Endothelial cell of umbilical vein (primary cell): ENCODE data around the gene ANKS6. TPM values are rescaled to one million over a fixed set of nuclear protein-coding genes. Genes with fewer than 3 reads are reported as not detected.

Experiments
- BruUV-seq: library from RNA; stranded (reverse); fragments of 400-500 nt; replicated peaks from 2 replicates; lab custom pipeline; 2021; lab: Mats Ljungman, UMichigan
- CTCF ChIA-PET: fragments of 300-600, 350-600 bp; sonication (Branson Sonifier 250); formaldehyde crosslinking; loops from one replicate; lab custom pipeline; 2021; ENCODE audit warnings: antibody characterized with exemption, inconsistent platforms; lab: Charles Lee
- POLR2A ChIA-PET: fragments of 300-600, 350-600 bp; sonication (Branson Sonifier 250); formaldehyde crosslinking; loops from one replicate; lab custom pipeline; 2021; ENCODE audit warnings: antibody characterized with exemption, inconsistent platforms; lab: Charles Lee
- DNase-seq: peaks from one replicate; pipeline ENCODE4 v3.0.0-alpha.2; 2011; ENCODE audit warnings: low read depth, low spot score
- FAIRE-seq: peaks from 2 replicates; lab custom pipeline; 2011; peaks lifted over from hg19 to GRCh38; lab: Jason Lieb, UNC
- H2AFZ ChIP-seq: 2 replicates; pipeline ENCODE4 v1.6.0; 2012; ENCODE audit warnings: low read depth, low read length, control low read depth, inconsistent platforms
- H3K27ac ChIP-seq: 2 replicates; pipeline ENCODE4 v1.5.1; 2011; ENCODE audit warnings: low read depth, mild to moderate bottlenecking, control low read depth, low read length, moderate library complexity; ENCODE audit not compliant: insufficient read depth
- H3K27me3 ChIP-seq, 2 experiments: 2 replicates each; pipeline versions ENCODE4 v1.6.0 to v1.6.1; 2011; ENCODE audit warnings: low read length in 2 of 2, mixed read lengths in 1 of 2; ENCODE audit not compliant: control insufficient read depth in 2 of 2, insufficient read depth in 2 of 2
- H3K36me3 ChIP-seq, 2 experiments: 2 replicates in 1 of 2; 3 replicates in 1 of 2; pipeline ENCODE4 v1.5.1; 2011; ENCODE audit warnings: low read length in 2 of 2, mild to moderate bottlenecking in 1 of 2, moderate library complexity in 1 of 2; ENCODE audit not compliant: control insufficient read depth in 2 of 2, insufficient read depth in 2 of 2; ENCODE audit errors: extremely low read depth in 1 of 2
- H3K4me1 ChIP-seq: 3 replicates; pipeline ENCODE4 v1.5.1; 2011; ENCODE audit warnings: mild to moderate bottlenecking, low read length; ENCODE audit not compliant: control insufficient read depth, insufficient read depth; ENCODE audit errors: extremely low read depth
- H3K4me2 ChIP-seq: 2 replicates; pipeline ENCODE4 v1.6.1; 2011; ENCODE audit warnings: low read length, control low read depth, mixed read lengths; ENCODE audit not compliant: insufficient read depth
- H3K4me3 ChIP-seq, 3 experiments: fragments of 200-600 bp in 1 of 3; sonication (generic), shearing (Covaris generic) in 1 of 3; replicated peaks in 1 of 3; 2 replicates each; pipeline ENCODE4 v1.5.1; 2011 to 2016; ENCODE audit warnings: control low read depth in 3 of 3, low read length in 3 of 3, mild to moderate bottlenecking in 2 of 3, inconsistent platforms in 1 of 3, low read depth in 1 of 3, moderate library complexity in 1 of 3; ENCODE audit not compliant: insufficient read depth in 1 of 3
- H3K79me2 ChIP-seq: 2 replicates; pipeline ENCODE4 v1.6.0; 2012; ENCODE audit warnings: low read length, inconsistent platforms; ENCODE audit not compliant: control insufficient read depth, insufficient read depth
- H3K9ac ChIP-seq: replicated peaks from 2 replicates; pipeline ENCODE3; 2011; ENCODE audit warnings: low read length, control low read depth; ENCODE audit not compliant: insufficient read depth; ENCODE audit errors: extremely low read depth
- H3K9me1 ChIP-seq: replicated peaks from 3 replicates; pipeline ENCODE4 v1.6.0; 2011; ENCODE audit warnings: mild to moderate bottlenecking, low read length; ENCODE audit not compliant: control insufficient read depth, insufficient read depth; ENCODE audit errors: extremely low read depth
- H3K9me3 ChIP-seq: replicated peaks from 2 replicates; pipeline ENCODE4 v1.5.1; 2012; ENCODE audit warnings: low read length, inconsistent platforms; ENCODE audit not compliant: control insufficient read depth, insufficient read depth
- H4K20me1 ChIP-seq: replicated peaks from 2 replicates; pipeline ENCODE3; 2011; ENCODE audit warnings: mild to moderate bottlenecking, low read length; ENCODE audit not compliant: control insufficient read depth, insufficient read depth; ENCODE audit errors: extremely low read depth
- EZH2 ChIP-seq: IDR thresholded peaks from 2 replicates; pipeline ENCODE4 v1.6.1; 2012; ENCODE audit warnings: borderline replicate concordance, low read depth, mild to moderate bottlenecking, moderate library complexity, low read length, inconsistent platforms; ENCODE audit not compliant: severe bottlenecking
- FOS ChIP-seq: IDR thresholded peaks from 2 replicates; pipeline ENCODE4 v1.6.1; 2011; ENCODE audit warnings: mild to moderate bottlenecking, low read length, moderate library complexity, borderline replicate concordance; ENCODE audit not compliant: insufficient read depth
- GATA2 ChIP-seq: IDR thresholded peaks from 2 replicates; pipeline ENCODE4 v1.7.0; 2011; ENCODE audit warnings: low read depth, mild to moderate bottlenecking, moderate library complexity, mixed read lengths, low read length; ENCODE audit not compliant: insufficient read length, insufficient read depth
- JUN ChIP-seq: IDR thresholded peaks from 2 replicates; pipeline ENCODE4 v1.6.1; 2011; ENCODE audit warnings: borderline replicate concordance, low read depth; ENCODE audit not compliant: insufficient read length, insufficient read depth
- MYC ChIP-seq: IDR thresholded peaks from one replicate; pipeline ENCODE4 v1.6.1; 2011; ENCODE audit warnings: mild to moderate bottlenecking, low read depth, low read length
- POLR2A ChIP-seq: IDR thresholded peaks from 2 replicates; pipeline ENCODE4 v1.6.1; 2012; ENCODE audit warnings: low read depth, mild to moderate bottlenecking, control low read depth, low read length
- POLR2AphosphoS5 ChIP-seq: IDR thresholded peaks from 2 replicates; pipeline ENCODE4 v1.6.1; 2012; ENCODE audit warnings: low read depth, mild to moderate bottlenecking, control low read depth, low read length, moderate library complexity; ENCODE audit not compliant: insufficient read depth
- dilution Hi-C: fragments of 300-500 bp; cut with MboI; formaldehyde crosslinking; loops from one replicate; pipeline ENCODE4 v1.15.0; 2019; ENCODE audit warnings: low sequenced_read_pairs; ENCODE audit not compliant: extremely low pct_ligation_motif_present
- intact Hi-C: fragments of 100-400 bp; cut with micrococcal nuclease; formaldehyde crosslinking; loops from one replicate; pipeline ENCODE4 v1.10.0; 2022
- polyA plus RNA-seq, 4 experiments: library from polyadenylated mRNA; depleted of rRNA in 3 of 4; stranded (reverse) in 3 of 4; unstranded in 1 of 4; fragments of >200 nt; gene quantifications; 2 replicates each; pipeline versions ENCODE4 v1.2.1 to v1.2.3, GENCODE V29; 2011 to 2012; ENCODE audit warnings: missing spikeins in 1 of 4
- total RNA-seq: library from RNA; stranded (reverse); gene quantifications from 2 replicates; pipeline ENCODE4 v1.2.3, GENCODE V29; 2021
- TF ChIP-seq, protein P1 (sequence below), 2 donors: IDR thresholded peaks; 1 replicate in 1 of 2; 2 replicates in 1 of 2; pipeline ENCODE4 v1.5.1; 2011; ENCODE audit warnings: low read length in 2 of 2, mild to moderate bottlenecking in 2 of 2, moderate library complexity in 2 of 2, control low read depth in 1 of 2, inconsistent platforms in 1 of 2, low read depth in 1 of 2; ENCODE audit not compliant: insufficient read depth in 1 of 2; ENCODE audit errors: extremely low read depth in 1 of 2
- TF ChIP-seq, protein P2 (sequence below): IDR thresholded peaks from 2 replicates; pipeline ENCODE4 v1.6.1; 2011; ENCODE audit not compliant: insufficient read depth, insufficient read length

The ANKS6 gene
- total and polyA plus RNA-seq, 2 donors (not counting 3 experiments of a cell fraction or from before 2014, with no cell fraction given) = 15.5 to 18.6 TPM

DNA sequence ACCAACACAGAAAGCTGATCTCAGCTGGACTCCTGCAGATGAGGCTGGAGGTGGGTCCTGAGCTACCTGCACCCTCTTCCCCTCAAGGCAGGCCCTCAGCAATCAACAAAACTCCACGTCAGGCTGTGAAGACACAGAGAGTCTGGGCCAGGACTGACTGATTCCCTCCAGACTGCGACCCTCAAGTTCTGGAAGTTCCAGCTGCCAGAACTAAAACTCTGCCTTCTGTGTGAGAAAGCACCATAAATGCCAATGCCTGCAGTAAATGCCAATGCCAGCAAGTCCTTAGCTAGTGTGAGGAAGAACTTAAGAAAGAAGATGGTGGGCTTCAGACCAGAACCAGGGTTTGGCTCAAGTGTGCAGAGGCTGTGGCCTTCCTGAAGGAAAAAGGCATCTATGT, 45.1 kb downstream of the ANKS6 start:
- intact Hi-C loops = no loop called here

DNA sequence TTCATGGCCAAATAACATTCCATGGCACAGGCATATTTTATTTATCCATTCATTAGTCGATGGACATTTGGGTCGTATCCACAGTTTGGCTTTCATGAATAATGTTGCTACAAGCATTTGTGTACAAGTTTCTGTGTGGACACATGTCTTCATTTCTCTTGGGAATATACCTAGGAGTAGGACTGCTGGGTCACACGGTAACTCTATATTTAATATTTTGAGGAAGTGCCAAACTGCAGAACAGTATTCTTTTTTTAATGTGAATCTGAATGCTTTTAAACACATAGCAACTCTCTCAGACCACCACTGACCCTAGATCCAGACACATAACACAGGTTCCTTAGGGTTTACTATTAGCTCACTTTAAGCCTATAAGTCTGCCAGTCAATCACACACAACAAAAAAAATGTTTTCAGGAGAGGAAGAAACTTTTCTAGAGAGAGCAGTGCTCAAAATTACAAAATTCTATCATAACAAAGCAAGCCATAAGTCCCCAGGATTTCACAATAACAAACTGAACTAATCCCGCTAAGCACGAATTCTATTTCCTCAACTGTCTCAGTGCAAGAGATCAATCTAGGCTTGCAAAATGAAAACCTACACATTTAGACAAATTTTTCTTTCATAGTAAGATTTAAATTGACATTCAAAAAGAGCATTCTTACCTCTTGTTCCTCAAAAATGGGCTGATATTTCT, 45.8 kb downstream of the ANKS6 start:
- dilution Hi-C loops (loop anchor here (25.0 kb wide), 1 partner anchor 463 kb away; no protein-coding TSS in a partner anchor), intact Hi-C loops (no loop called here)
- Histone ChIP-seq H3K36me3 (peaks cover 0 to 4% of the 10 kb centered on the region in 2 experiments), H3K79me2 (no peaks in the 10 kb centered on the region), H3K9me3 (no peaks in the 10 kb centered on the region), H3K4me1 (no peaks in the 10 kb centered on the region), H3K9ac (no peak overlapping the region), H3K27ac (no peak overlapping the region), H3K27me3 (no peaks in the 10 kb centered on the region), H3K4me2 (no peak overlapping the region), H3K9me1 (no peaks in the 10 kb centered on the region), H3K4me3 (no peak overlapping the region), H4K20me1 (no peaks in the 10 kb centered on the region), H2AFZ (no peak overlapping the region)
- POLR2A ChIA-PET = no interaction called here
- TF ChIP-seq GATA2 (no peak), POLR2AphosphoS5 (no peak), FOS (no peak), MYC (no peak), EZH2 (no peak), POLR2A (no peak), JUN (no peak)
- TF ChIP-seq, protein P1, sequence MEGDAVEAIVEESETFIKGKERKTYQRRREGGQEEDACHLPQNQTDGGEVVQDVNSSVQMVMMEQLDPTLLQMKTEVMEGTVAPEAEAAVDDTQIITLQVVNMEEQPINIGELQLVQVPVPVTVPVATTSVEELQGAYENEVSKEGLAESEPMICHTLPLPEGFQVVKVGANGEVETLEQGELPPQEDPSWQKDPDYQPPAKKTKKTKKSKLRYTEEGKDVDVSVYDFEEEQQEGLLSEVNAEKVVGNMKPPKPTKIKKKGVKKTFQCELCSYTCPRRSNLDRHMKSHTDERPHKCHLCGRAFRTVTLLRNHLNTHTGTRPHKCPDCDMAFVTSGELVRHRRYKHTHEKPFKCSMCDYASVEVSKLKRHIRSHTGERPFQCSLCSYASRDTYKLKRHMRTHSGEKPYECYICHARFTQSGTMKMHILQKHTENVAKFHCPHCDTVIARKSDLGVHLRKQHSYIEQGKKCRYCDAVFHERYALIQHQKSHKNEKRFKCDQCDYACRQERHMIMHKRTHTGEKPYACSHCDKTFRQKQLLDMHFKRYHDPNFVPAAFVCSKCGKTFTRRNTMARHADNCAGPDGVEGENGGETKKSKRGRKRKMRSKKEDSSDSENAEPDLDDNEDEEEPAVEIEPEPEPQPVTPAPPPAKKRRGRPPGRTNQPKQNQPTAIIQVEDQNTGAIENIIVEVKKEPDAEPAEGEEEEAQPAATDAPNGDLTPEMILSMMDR (IDR thresholded peaks at IDR 0.05; ENCODE audit: extremely low read depth in 1 of 2, insufficient read depth in 1 of 2, low read depth in 1 of 2, low read length in 2 of 2) = no peak
- TF ChIP-seq, protein P2, sequence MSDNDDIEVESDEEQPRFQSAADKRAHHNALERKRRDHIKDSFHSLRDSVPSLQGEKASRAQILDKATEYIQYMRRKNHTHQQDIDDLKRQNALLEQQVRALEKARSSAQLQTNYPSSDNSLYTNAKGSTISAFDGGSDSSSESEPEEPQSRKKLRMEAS = no peak
- no peak for FAIRE-seq
- CTCF ChIA-PET = interaction anchor here (1.0 kb wide), 1 partner anchor 16 kb away, joined by 3 read pairs; no protein-coding TSS in a partner anchor
- no TSS peak for BruUV-seq
- DNase-seq = no peak

More for the DNA sequence above, 45.1 kb downstream of the ANKS6 start:
- H3K4me2 ChIP-seq = no peak overlapping the region
- no peaks in the 10 kb centered on the region for H3K27me3 ChIP-seq
- TF ChIP-seq JUN = no peak
- TF ChIP-seq, protein P2 = no peak
- CTCF ChIA-PET = no interaction called here
- H4K20me1 ChIP-seq = no peaks in the 10 kb centered on the region
- no peak overlapping the region for H2AFZ ChIP-seq
- DNase-seq (no peak), FAIRE-seq (no peak)
- no peaks in the 10 kb centered on the region for H3K79me2 ChIP-seq
- H3K9ac ChIP-seq = no peak overlapping the region
- H3K9me1 ChIP-seq = no peaks in the 10 kb centered on the region
- no peak overlapping the region for H3K27ac ChIP-seq
- BruUV-seq = no TSS peak
- POLR2A ChIA-PET = no interaction called here
- H3K4me1 ChIP-seq = no peaks in the 10 kb centered on the region
- dilution Hi-C loops = loop anchor here (25.0 kb wide), 1 partner anchor 464 kb away; no protein-coding TSS in a partner anchor
- no peak overlapping the region for H3K4me3 ChIP-seq
- no peaks in the 10 kb centered on the region for H3K9me3 ChIP-seq
- H3K36me3 ChIP-seq = peaks cover 0 to 2% of the 10 kb centered on the region in 2 experiments
